ENCODE results near the gene MYO6. TPM values are rescaled to one million over a fixed set of nuclear protein-coding genes. Genes with fewer than 3 reads are reported as not detected.

MYO6 gene
- total and polyA plus RNA-seq, 2 of the 8 experiments (the other 6 are each of a cell fraction or from before 2014, with no cell fraction given), result 8.3 to 21.9 TPM

DNA sequence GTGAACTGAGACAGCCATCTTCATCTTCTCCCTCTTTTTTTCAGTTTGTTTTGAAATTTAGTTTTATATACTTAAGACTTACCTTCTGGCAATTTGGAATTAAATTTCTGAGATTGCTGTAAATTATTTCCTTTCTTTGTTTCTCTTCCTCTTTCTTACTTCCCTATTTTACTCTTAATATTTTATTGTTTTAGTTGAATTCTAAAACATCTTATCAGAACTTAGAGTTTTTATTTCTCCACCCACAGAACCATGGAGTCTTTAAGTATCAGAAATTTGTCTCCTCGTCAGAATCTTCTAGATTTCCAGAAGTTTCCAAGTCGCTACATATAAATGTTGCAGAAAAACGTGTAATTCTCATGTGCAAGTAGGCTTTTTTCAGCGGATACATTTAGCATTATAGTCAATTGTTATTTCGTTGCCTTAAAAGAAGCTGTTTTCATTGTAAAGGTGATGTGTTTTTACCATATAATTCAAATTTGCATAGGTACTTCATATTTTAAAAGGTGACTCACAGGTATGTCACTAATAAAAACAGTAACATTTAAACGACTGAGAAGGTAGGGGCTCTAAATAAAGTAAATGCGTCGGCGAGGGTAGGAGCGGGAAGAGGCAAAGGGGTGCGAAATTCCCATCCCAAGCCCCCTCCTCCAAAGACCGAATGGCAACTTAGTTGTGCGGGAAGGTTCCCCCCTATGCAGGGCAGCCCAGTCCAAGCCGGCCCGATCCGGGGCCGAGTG lies 866 bp upstream of the MYO6 start (continued):
- TF ChIP-seq YY1 (IDR thresholded peaks at IDR 0.05; ENCODE audit: low read depth, low read length), result no peak
- no peak for TF ChIP-seq SP2 (IDR thresholded peaks at IDR 0.05; ENCODE audit: low read length)
- no peak for TF ChIP-seq CREB1 (IDR thresholded peaks at IDR 0.05)
- TF ChIP-seq POLR2AphosphoS5 (IDR thresholded peaks at IDR 0.05; ENCODE audit: low read depth, low read length), result no peak
- no peak for TF ChIP-seq CHD7 (IDR thresholded peaks at IDR 0.05; ENCODE audit: insufficient replicate concordance, low read length)
- no peak for TF ChIP-seq SIX5 (IDR thresholded peaks at IDR 0.05; ENCODE audit: low read depth, low read length)
- TF ChIP-seq EGR1 (IDR thresholded peaks at IDR 0.05; ENCODE audit: borderline replicate concordance, low read depth, low read length), result no peak
- TF ChIP-seq CTBP2 (IDR thresholded peaks at IDR 0.05; ENCODE audit: borderline replicate concordance, insufficient read depth, insufficient read length, low read length), result no peak
- no peak for TF ChIP-seq CBX8 (IDR thresholded peaks at IDR 0.05; ENCODE audit: borderline replicate concordance, low read depth, low read length)
- no peak for TF ChIP-seq KDM4A (IDR thresholded peaks at IDR 0.05; ENCODE audit: low read depth, low read length, severe bottlenecking)
- no peak for TF ChIP-seq GTF2F1 (IDR thresholded peaks at IDR 0.05; ENCODE audit: borderline replicate concordance, low read depth, low read length)
- TF ChIP-seq BRCA1 (IDR thresholded peaks at IDR 0.05; ENCODE audit: low read depth, low read length), result no peak

Data from H1 (cell line).